Stomach smooth muscle (tissue), 2 donors: Measurements from ENCODE around the gene DLG4.

Experiments used
- H3K27ac ChIP-seq: one replicate; pipeline ENCODE4 v1.7.0; 2013; ENCODE audit warnings: mild to moderate bottlenecking, low read length, inconsistent platforms
- H3K27me3 ChIP-seq, 2 donors: one replicate each; pipeline ENCODE4 v1.7.0; 2013; ENCODE audit warnings: low read length in 2 of 2; ENCODE audit not compliant: insufficient read depth in 2 of 2, control insufficient read depth in 1 of 2
- H3K36me3 ChIP-seq, 2 donors: one replicate each; pipeline ENCODE4 v1.7.0; 2013; ENCODE audit warnings: low read length in 2 of 2; ENCODE audit not compliant: control insufficient read depth in 2 of 2, insufficient read depth in 2 of 2
- H3K4me1 ChIP-seq: one replicate; pipeline ENCODE4 v1.7.0; 2013; ENCODE audit warnings: low read length; ENCODE audit not compliant: control insufficient read depth, insufficient read depth
- H3K4me3 ChIP-seq, 2 donors: one replicate each; pipeline ENCODE4 v1.7.0; 2013; ENCODE audit warnings: low read length in 2 of 2
- H3K9ac ChIP-seq, 2 donors: one replicate each; pipeline ENCODE4 v1.7.0; 2013; ENCODE audit warnings: low read length in 2 of 2, mild to moderate bottlenecking in 1 of 2
- H3K9me3 ChIP-seq, 2 donors: one replicate each; pipeline ENCODE4 v1.7.0; 2013; ENCODE audit warnings: low read length in 2 of 2; ENCODE audit not compliant: control insufficient read depth in 2 of 2
- donor health status: healthy.
- donor health status: Pancreatic carcinoma.

Gene DLG4

GRCh38 chr17:7196651-7197401 is 22.8 kb downstream of the DLG4 start:
- H3K36me3 ChIP-seq, result peaks cover 35 to 38% of the 10 kb centered on the region in 2 donors
- H3K9ac ChIP-seq, result no peak overlapping the region
- no peaks in the 10 kb centered on the region for H3K4me1 ChIP-seq
- no peaks in the 10 kb centered on the region for H3K9me3 ChIP-seq
- no peak overlapping the region for H3K4me3 ChIP-seq
- H3K27me3 ChIP-seq, result no peaks in the 10 kb centered on the region
- no peak overlapping the region for H3K27ac ChIP-seq

DNA sequence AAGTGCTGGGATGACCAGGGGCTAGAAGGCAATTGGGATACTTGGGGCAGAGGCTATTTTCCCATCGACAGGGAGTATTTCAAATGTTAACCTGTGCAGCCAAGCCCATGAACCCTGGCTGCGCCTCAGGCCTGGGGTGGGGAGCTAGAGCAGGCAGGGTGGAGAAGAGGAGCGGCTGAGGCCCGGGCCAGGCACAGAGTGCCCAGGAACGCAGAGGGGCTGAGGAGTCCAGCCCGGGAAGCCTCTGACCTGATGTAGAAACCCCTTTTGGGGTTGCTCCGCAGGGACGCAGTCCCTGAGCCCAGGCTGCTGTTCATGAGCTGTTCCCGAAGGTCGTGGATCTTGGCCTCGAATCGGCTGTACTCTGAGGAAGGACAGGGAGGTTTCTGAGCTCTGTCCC is 23.7 kb downstream of the DLG4 start:
- Histone ChIP-seq H3K27me3 (no peaks in the 10 kb centered on the region), H3K9me3 (no peaks in the 10 kb centered on the region), H3K4me3 (no peak overlapping the region), H3K36me3 (peaks cover 35 to 38% of the 10 kb centered on the region in 2 donors), H3K4me1 (no peaks in the 10 kb centered on the region), H3K9ac (no peak overlapping the region), H3K27ac (no peak overlapping the region)

DNA sequence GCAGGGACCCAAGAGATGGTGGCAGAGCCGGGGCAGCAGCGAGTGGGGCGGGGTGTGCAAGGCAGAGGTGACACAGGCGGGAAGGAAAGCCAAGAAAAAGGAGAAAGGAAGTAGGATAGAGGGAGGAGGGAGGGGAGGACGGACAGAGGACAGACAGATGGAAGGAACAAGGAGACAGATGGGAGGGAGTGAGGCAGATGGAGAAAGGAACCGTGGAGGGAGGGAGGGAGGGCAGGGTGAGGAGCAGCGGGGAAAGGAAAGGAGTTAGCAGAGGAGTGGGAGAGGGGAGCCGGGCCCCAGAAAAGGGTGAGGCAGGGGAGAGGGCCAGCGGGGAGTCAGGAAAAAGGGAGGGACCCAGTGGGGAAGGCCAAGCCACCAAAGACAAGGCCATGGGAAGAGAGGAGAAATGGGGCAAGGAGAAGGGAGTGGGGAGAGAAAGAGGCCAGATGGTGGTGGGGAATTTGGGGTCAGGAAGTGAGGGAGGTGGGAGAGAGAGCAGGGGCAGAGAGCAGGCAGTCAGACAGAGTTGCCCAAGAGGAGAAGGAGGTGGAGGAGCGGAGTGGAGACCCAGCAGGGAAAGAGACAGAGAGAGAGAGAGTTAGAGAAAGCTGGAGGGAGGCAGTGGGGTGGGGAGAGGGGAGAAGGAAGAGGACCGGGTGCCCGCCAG is 27.2 kb downstream of the DLG4 start:
- Histone ChIP-seq H3K9me3 (no peaks in the 10 kb centered on the region), H3K9ac (no peak overlapping the region), H3K27ac (no peak overlapping the region), H3K36me3 (peaks cover 35% of the 10 kb centered on the region in 2 donors), H3K4me1 (no peaks in the 10 kb centered on the region), H3K4me3 (no peak overlapping the region), H3K27me3 (no peaks in the 10 kb centered on the region)

GRCh38 chr17:7191571-7192270 is 27.9 kb downstream of the DLG4 start:
- no peaks in the 10 kb centered on the region for H3K9me3 ChIP-seq
- no peaks in the 10 kb centered on the region for H3K27me3 ChIP-seq
- H3K4me3 ChIP-seq, result no peak overlapping the region
- no peaks in the 10 kb centered on the region for H3K4me1 ChIP-seq
- H3K36me3 ChIP-seq, result peaks cover 30% of the 10 kb centered on the region in 2 donors
- no peak overlapping the region for H3K9ac ChIP-seq
- H3K27ac ChIP-seq, result no peak overlapping the region

GRCh38 chr17:7191069-7191468 is 28.6 kb downstream of the DLG4 start:
- Histone ChIP-seq H3K27ac (no peak overlapping the region), H3K9ac (no peak overlapping the region), H3K4me3 (no peak overlapping the region), H3K27me3 (no peaks in the 10 kb centered on the region), H3K4me1 (peaks cover 3% of the 10 kb centered on the region), H3K36me3 (peaks cover 23 to 24% of the 10 kb centered on the region in 2 donors), H3K9me3 (no peaks in the 10 kb centered on the region)

DNA sequence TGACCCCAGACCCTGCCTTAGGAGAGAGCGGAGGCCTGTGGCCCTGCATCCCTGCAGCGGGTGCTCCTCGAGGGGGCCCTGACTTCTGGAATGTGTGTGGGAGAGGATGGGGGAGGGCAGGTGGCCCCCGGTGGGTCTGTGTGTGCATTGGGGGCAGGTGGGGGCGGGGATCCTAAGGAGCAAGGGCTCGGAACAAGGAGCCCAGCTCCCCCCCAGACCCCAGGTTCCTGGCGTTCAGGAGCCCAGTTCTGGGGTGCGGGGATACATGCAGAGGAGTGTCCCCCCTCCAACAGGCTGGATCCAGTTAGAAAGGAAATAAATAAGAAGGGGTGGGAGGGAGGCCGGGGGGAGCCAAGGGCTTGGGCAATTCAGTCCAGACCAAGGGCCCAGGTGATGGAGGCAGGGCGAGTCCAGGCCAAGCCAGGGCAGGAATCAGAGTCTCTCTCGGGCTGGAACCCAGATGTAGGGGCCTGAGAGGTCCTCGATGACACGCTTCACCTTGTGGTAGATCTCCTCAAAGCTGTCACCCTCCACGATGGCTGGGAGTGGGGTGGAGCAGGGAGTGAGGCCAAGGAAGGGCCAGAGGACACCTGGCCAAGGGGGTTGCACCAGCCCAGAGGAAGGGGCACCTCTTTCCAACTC is 29.2 kb downstream of the DLG4 start:
- Histone ChIP-seq H3K36me3 (peaks cover 17 to 18% of the 10 kb centered on the region in 2 donors), H3K4me3 (no peak overlapping the region), H3K27me3 (no peaks in the 10 kb centered on the region), H3K9me3 (no peaks in the 10 kb centered on the region), H3K4me1 (peaks cover 3% of the 10 kb centered on the region), H3K27ac (no peak overlapping the region), H3K9ac (no peak overlapping the region)

- Histone ChIP-seq H3K27ac (no peak overlapping the region), H3K4me1 (peaks cover 3% of the 10 kb centered on the region)
These were observed 33.4 kb downstream of the DLG4 start for GRCh38 chr17:7186241-7186640.

DNA sequence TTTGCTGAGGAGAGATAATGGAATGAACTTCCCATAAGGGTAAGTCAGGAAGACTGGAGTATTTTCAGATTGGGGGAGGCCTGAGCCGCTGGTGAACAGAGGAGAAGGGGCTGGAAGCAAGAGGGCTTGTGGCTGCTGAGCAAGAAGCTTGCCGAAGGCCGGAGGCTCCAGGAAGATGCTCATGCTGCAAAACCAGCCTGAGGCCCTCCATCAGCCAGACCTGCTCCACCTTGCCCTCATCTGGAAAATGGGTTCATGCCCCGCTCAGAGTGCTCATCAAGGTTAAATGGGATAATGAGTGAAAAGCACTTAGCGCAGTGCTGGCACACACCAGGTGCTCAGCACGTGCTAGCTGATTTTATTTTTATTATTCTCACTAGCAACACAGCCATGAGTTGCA is 35.0 kb downstream of the DLG4 start:
- no peak overlapping the region for H3K4me3 ChIP-seq

More at GRCh38 chr17:7186241-7186640, 33.4 kb downstream of the DLG4 start:
- no peak overlapping the region for H3K9ac ChIP-seq
- no peaks in the 10 kb centered on the region for H3K27me3 ChIP-seq
- no peak overlapping the region for H3K4me3 ChIP-seq
- H3K9me3 ChIP-seq, result no peaks in the 10 kb centered on the region
- H3K36me3 ChIP-seq, result no peaks in the 10 kb centered on the region

GRCh38 chr17:7184091-7184488 is 35.5 kb downstream of the DLG4 start:
- Histone ChIP-seq H3K9me3 (no peaks in the 10 kb centered on the region), H3K27me3 (peaks cover 0 to 1% of the 10 kb centered on the region in 2 donors), H3K36me3 (no peaks in the 10 kb centered on the region), H3K4me3 (no peak overlapping the region), H3K9ac (no peak overlapping the region), H3K27ac (no peak overlapping the region), H3K4me1 (peaks cover 3% of the 10 kb centered on the region)

More for the DNA sequence above, 35.0 kb downstream of the DLG4 start:
- no peak overlapping the region for H3K9ac ChIP-seq
- H3K4me1 ChIP-seq, result peaks cover 3% of the 10 kb centered on the region
- H3K36me3 ChIP-seq, result no peaks in the 10 kb centered on the region
- H3K9me3 ChIP-seq, result no peaks in the 10 kb centered on the region
- H3K27me3 ChIP-seq, result no peaks in the 10 kb centered on the region
- no peak overlapping the region for H3K27ac ChIP-seq

GRCh38 chr17:7183433-7184090 is 36.1 kb downstream of the DLG4 start:
- Histone ChIP-seq H3K27ac (no peak overlapping the region), H3K9ac (no peak overlapping the region), H3K4me3 (no peak overlapping the region), H3K36me3 (no peaks in the 10 kb centered on the region), H3K4me1 (peaks cover 3% of the 10 kb centered on the region), H3K27me3 (peaks cover 0 to 2% of the 10 kb centered on the region in 2 donors), H3K9me3 (no peaks in the 10 kb centered on the region)
